NCI-H128 (cell line): ENCODE data around the gene ACAN.

ENCODE experiments used
- DNase-seq: peaks from one replicate; lab custom pipeline; 2025; ENCODE audit not compliant: unreplicated experiment; lab: John Stamatoyannopoulos, UW

ACAN gene

GRCh38 chr15:88841236-88841635 lies 38.0 kb downstream of the ACAN start:
- no peak for DNase-seq

- DNase-seq: no peak
Measured at GRCh38 chr15:88842156-88842555, 38.9 kb downstream of the ACAN start.

GRCh38 chr15:88843334-88843733 lies 40.1 kb downstream of the ACAN start:
- DNase-seq: no peak

GRCh38 chr15:88844749-88845386 lies 41.6 kb downstream of the ACAN start:
- DNase-seq: no peak

GRCh38 chr15:88845616-88846015 lies 42.4 kb downstream of the ACAN start:
- no peak for DNase-seq

- DNase-seq: no peak
Measured at GRCh38 chr15:88847144-88847543, 43.9 kb downstream of the ACAN start.

- no peak for DNase-seq
Measured at GRCh38 chr15:88848203-88848602, 45.0 kb downstream of the ACAN start.

GRCh38 chr15:88849376-88850072 lies 46.3 kb downstream of the ACAN start:
- no peak for DNase-seq

- DNase-seq: no peak
Measured at GRCh38 chr15:88852476-88852875, 49.2 kb downstream of the ACAN start.

GRCh38 chr15:88858934-88859333 lies 55.7 kb downstream of the ACAN start:
- no peak for DNase-seq

GRCh38 chr15:88859550-88859949 lies 56.3 kb downstream of the ACAN start:
- no peak for DNase-seq

- DNase-seq: no peak
Measured at GRCh38 chr15:88860212-88860611, 57.0 kb downstream of the ACAN start.

GRCh38 chr15:88863412-88863811 lies 60.2 kb downstream of the ACAN start:
- DNase-seq: no peak

GRCh38 chr15:88864861-88865497 lies 61.7 kb downstream of the ACAN start:
- no peak for DNase-seq

- DNase-seq: no peak
Measured at GRCh38 chr15:88865498-88866099, 62.4 kb downstream of the ACAN start.

- no peak for DNase-seq
Measured at GRCh38 chr15:88866295-88866881, 63.2 kb downstream of the ACAN start.

GRCh38 chr15:88871313-88871712 lies 68.1 kb downstream of the ACAN start:
- DNase-seq: no peak

GRCh38 chr15:88872106-88872505 lies 68.9 kb downstream of the ACAN start:
- DNase-seq: no peak

- DNase-seq: no peak
Measured at GRCh38 chr15:88872706-88873105, 69.5 kb downstream of the ACAN start.

- DNase-seq: no peak
Measured at GRCh38 chr15:88873786-88874185, 70.5 kb downstream of the ACAN start.

- DNase-seq: no peak
Measured at GRCh38 chr15:88874275-88874674, 71.0 kb downstream of the ACAN start.

GRCh38 chr15:88874684-88875083 lies 71.4 kb downstream of the ACAN start:
- no peak for DNase-seq
